Naive thymus-derived CD4-positive, alpha-beta T cell (primary cell): ENCODE measurements around the gene RPTOR. TPM values are rescaled to one million over a fixed set of nuclear protein-coding genes. Genes with fewer than 3 reads are reported as not detected.

Experiments used
- ATAC-seq: fragments of 150-1000 bp; cut with Tn5 transposase; 2 replicates; pipeline ENCODE4 v1.10.0; 2021; ENCODE audit warnings: mild to moderate bottlenecking, moderate library complexity
- CTCF ChIA-PET: fragments of 350-600 bp; sonication (Branson Sonifier 250); formaldehyde crosslinking; loops from one replicate; lab custom pipeline; 2021; ENCODE audit warnings: antibody characterized with exemption; lab: Charles Lee
- POLR2A ChIA-PET: fragments of 350-600 bp; sonication (Branson Sonifier 250); formaldehyde crosslinking; loops from one replicate; lab custom pipeline; 2021; ENCODE audit warnings: antibody characterized with exemption, inconsistent platforms; lab: Charles Lee
- DNase-seq, 9 donors: peaks; one replicate each; pipeline versions ENCODE4 v3.0.0 to v3.0.0-alpha.2; 2020 to 2022; ENCODE audit warnings: mixed read lengths in 1 of 9
- H3K27ac ChIP-seq: one replicate; pipeline ENCODE4 v1.7.0; 2013; ENCODE audit warnings: mild to moderate bottlenecking, low read depth, low read length, moderate library complexity
- H3K27me3 ChIP-seq, 2 donors: one replicate each; pipeline ENCODE4 v1.7.0; 2013; ENCODE audit warnings: low read length in 2 of 2, mild to moderate bottlenecking in 2 of 2, moderate library complexity in 2 of 2; ENCODE audit not compliant: control insufficient read depth in 2 of 2, insufficient read depth in 2 of 2
- H3K36me3 ChIP-seq, 3 experiments: 1 replicate in 2 of 3; 2 replicates in 1 of 3; pipeline ENCODE4 v1.7.0; 2013; ENCODE audit warnings: low read length in 3 of 3, mild to moderate bottlenecking in 3 of 3, moderate library complexity in 1 of 3; ENCODE audit not compliant: insufficient read depth in 3 of 3, control insufficient read depth in 2 of 3
- H3K4me1 ChIP-seq, 2 donors: one replicate each; pipeline ENCODE4 v1.7.0; 2013; ENCODE audit warnings: low read length in 2 of 2, mild to moderate bottlenecking in 2 of 2, moderate library complexity in 1 of 2; ENCODE audit not compliant: control insufficient read depth in 2 of 2, insufficient read depth in 2 of 2
- H3K4me3 ChIP-seq: 2 replicates; pipeline ENCODE4 v1.7.0; 2013; ENCODE audit warnings: mild to moderate bottlenecking, low read length
- H3K9me3 ChIP-seq, 3 experiments: 1 replicate in 2 of 3; 2 replicates in 1 of 3; pipeline ENCODE4 v1.7.0; 2013; ENCODE audit warnings: low read length in 3 of 3; ENCODE audit not compliant: control insufficient read depth in 2 of 3
- H3K27ac Mint-ChIP-seq, 9 donors: one replicate each; pipeline ENCODE4 v1.8.0; 2020 to 2022; ENCODE audit warnings: mixed read lengths in 9 of 9, mild to moderate bottlenecking in 8 of 9, moderate library complexity in 5 of 9, inconsistent platforms in 2 of 9
- H3K27me3 Mint-ChIP-seq, 5 donors: one replicate each; pipeline ENCODE4 v1.8.0; 2021 to 2022; ENCODE audit warnings: mixed read lengths in 5 of 5, mild to moderate bottlenecking in 1 of 5
- H3K36me3 Mint-ChIP-seq, 5 donors: one replicate each; pipeline ENCODE4 v1.8.0; 2020 to 2022; ENCODE audit warnings: mixed read lengths in 5 of 5, mild to moderate bottlenecking in 3 of 5, inconsistent platforms in 1 of 5
- H3K4me1 Mint-ChIP-seq, 7 donors: one replicate each; pipeline ENCODE4 v1.8.0; 2020 to 2022; ENCODE audit warnings: mixed read lengths in 7 of 7, mild to moderate bottlenecking in 3 of 7, inconsistent platforms in 1 of 7
- H3K4me3 Mint-ChIP-seq, 10 donors: one replicate each; pipeline ENCODE4 v1.8.0; 2020 to 2022; ENCODE audit warnings: mild to moderate bottlenecking in 10 of 10, mixed read lengths in 10 of 10, moderate library complexity in 6 of 10, inconsistent platforms in 2 of 10
- H3K9me3 Mint-ChIP-seq, 11 donors: one replicate each; pipeline ENCODE4 v1.8.0; 2020 to 2022; ENCODE audit warnings: mixed read lengths in 11 of 11, mild to moderate bottlenecking in 4 of 11, inconsistent platforms in 1 of 11, moderate library complexity in 1 of 11
- intact Hi-C, 2 donors: fragments of 100-400 bp; cut with micrococcal nuclease; formaldehyde crosslinking; loops; one replicate each; pipeline ENCODE4 v1.15.1; 2023
- polyA plus RNA-seq, 2 donors: library from polyadenylated mRNA; unstranded; fragments of 300-500 nt; fragmentation: Illumina TruSeq; gene quantifications; one replicate each; pipeline ENCODE4 v1.2.3, GENCODE V29; 2021
- total RNA-seq, 6 experiments: library from RNA in 5 of 6; stranded (reverse) in 5 of 6; gene quantifications; 1 replicate in 5 of 6; 2 replicates in 1 of 6; pipeline ENCODE4 v1.2.3 and lab custom pipeline; 2021 to 2026

Gene RPTOR
- total and polyA plus RNA-seq, 7 experiments from 2014 or later = 10.9 to 89.8 (median 59.9) TPM

- peaks cover 0 to 2% (median 0%) of the 10 kb centered on the region in 11 donors for H3K9me3 Mint-ChIP-seq
Observed at GRCh38 chr17:80775863-80776262, 231.2 kb downstream of the RPTOR start.

GRCh38 chr17:80777274-80777673, 232.6 kb downstream of the RPTOR start:
- H3K4me3 Mint-ChIP-seq = no peak overlapping the region
- ChIA-PET CTCF (interaction anchor here (0.8 kb wide), 1 partner anchor 15 kb away, joined by 3 read pairs; no protein-coding TSS in a partner anchor), POLR2A (interaction anchor here (0.6 to 2.0 kb wide), 3 partner anchors 14 to 36 kb away, joined by 3 to 5 read pairs (median 4); no protein-coding TSS in a partner anchor)
- H3K4me1 Mint-ChIP-seq = peaks cover 42 to 93% (median 82%) of the 10 kb centered on the region in 7 donors
- no peak for ATAC-seq
- no peaks in the 10 kb centered on the region for H3K27me3 Mint-ChIP-seq
- DNase-seq = no peak
- H3K36me3 ChIP-seq = peaks cover 0 to 14% (median 0%) of the 10 kb centered on the region in 3 experiments
- peaks cover 22 to 61% of the 10 kb centered on the region in 2 donors for H3K4me1 ChIP-seq
- H3K4me3 ChIP-seq = no peak overlapping the region
- peaks cover 5 to 47% (median 21%) of the 10 kb centered on the region in 5 donors for H3K36me3 Mint-ChIP-seq
- peak overlapping the region in 8 of 9 donors; percentile 2 to 99 (median 67) for H3K27ac Mint-ChIP-seq
- H3K9me3 ChIP-seq = no peaks in the 10 kb centered on the region
- no peak overlapping the region for H3K27ac ChIP-seq
- H3K27me3 ChIP-seq = no peaks in the 10 kb centered on the region
- peaks cover 0 to 2% (median 0%) of the 10 kb centered on the region in 11 donors for H3K9me3 Mint-ChIP-seq
- intact Hi-C loops = no loop called here

More at GRCh38 chr17:80775863-80776262, 231.2 kb downstream of the RPTOR start:
- intact Hi-C loops = loop anchor here (1.0 to 2.0 kb wide), 3 partner anchors 11 to 15 kb away; no protein-coding TSS in a partner anchor
- Mint-ChIP-seq H3K27ac (peak overlapping the region in 7 of 9 donors; percentile 33 to 99 (median 67)), H3K4me3 (no peak overlapping the region), H3K4me1 (peaks cover 42 to 91% (median 80%) of the 10 kb centered on the region in 7 donors), H3K36me3 (peaks cover 5 to 50% (median 27%) of the 10 kb centered on the region in 5 donors), H3K27me3 (no peaks in the 10 kb centered on the region)
- DNase-seq = no peak
- ChIA-PET CTCF (interaction anchor here (1.3 to 2.1 kb wide), 2 partner anchors 10 to 18 kb away, joined by 3 to 6 read pairs; no protein-coding TSS in a partner anchor), POLR2A (interaction anchor here (0.6 to 3.0 kb wide), 4 partner anchors 9 to 135 kb away, joined by 3 to 17 read pairs (median 7); no protein-coding TSS in a partner anchor)
- H3K27me3 ChIP-seq = no peaks in the 10 kb centered on the region
- no peak overlapping the region for H3K4me3 ChIP-seq
- peaks cover 9 to 52% of the 10 kb centered on the region in 2 donors for H3K4me1 ChIP-seq
- no peak overlapping the region for H3K27ac ChIP-seq
- no peak for ATAC-seq
- no peaks in the 10 kb centered on the region for H3K9me3 ChIP-seq
- peaks cover 0 to 14% (median 0%) of the 10 kb centered on the region in 3 experiments for H3K36me3 ChIP-seq

- CTCF ChIA-PET = interaction anchor here (0.7 to 1.1 kb wide), 3 partner anchors 10 to 77 kb away, joined by 3 read pairs; no protein-coding TSS in a partner anchor
- Histone ChIP-seq H3K4me3 (no peak overlapping the region), H3K9me3 (no peaks in the 10 kb centered on the region), H3K36me3 (peaks cover 0 to 14% (median 0%) of the 10 kb centered on the region in 3 experiments), H3K27ac (no peak overlapping the region), H3K4me1 (peaks cover 34 to 63% of the 10 kb centered on the region in 2 donors), H3K27me3 (no peaks in the 10 kb centered on the region)
- no peak for ATAC-seq
- H3K27ac Mint-ChIP-seq = peak overlapping the region in 6 of 9 donors; percentile 25 to 99 (median 71)
- intact Hi-C loops = no loop called here
- H3K27me3 Mint-ChIP-seq = no peaks in the 10 kb centered on the region
- peaks cover 0 to 48% (median 21%) of the 10 kb centered on the region in 5 donors for H3K36me3 Mint-ChIP-seq
- POLR2A ChIA-PET = interaction anchor here (2.0 kb wide), 1 partner anchor 16 kb away, joined by 5 read pairs; no protein-coding TSS in a partner anchor
- DNase-seq = no peak
- H3K4me1 Mint-ChIP-seq = peaks cover 41 to 93% (median 82%) of the 10 kb centered on the region in 7 donors
- H3K9me3 Mint-ChIP-seq = peaks cover 0 to 2% (median 0%) of the 10 kb centered on the region in 11 donors
- H3K4me3 Mint-ChIP-seq = no peak overlapping the region
Observed at GRCh38 chr17:80778716-80779115, 234.1 kb downstream of the RPTOR start.

- POLR2A ChIA-PET = interaction anchor here (1.1 to 4.2 kb wide), 7 partner anchors 11 to 116 kb away, joined by 3 to 19 read pairs (median 5); no protein-coding TSS in a partner anchor
Observed at GRCh38 chr17:80779336-80779735, 234.7 kb downstream of the RPTOR start.

GRCh38 chr17:80779961-80780380, 235.3 kb downstream of the RPTOR start:
- peaks cover 30 to 90% (median 77%) of the 10 kb centered on the region in 7 donors for H3K4me1 Mint-ChIP-seq

More at GRCh38 chr17:80779336-80779735, 234.7 kb downstream of the RPTOR start:
- Histone ChIP-seq H3K27me3 (no peaks in the 10 kb centered on the region), H3K4me3 (no peak overlapping the region), H3K4me1 (peaks cover 38 to 61% of the 10 kb centered on the region in 2 donors), H3K9me3 (no peaks in the 10 kb centered on the region), H3K36me3 (peaks cover 0 to 14% (median 0%) of the 10 kb centered on the region in 3 experiments), H3K27ac (no peak overlapping the region)
- CTCF ChIA-PET = no interaction called here
- peaks cover 35 to 93% (median 80%) of the 10 kb centered on the region in 7 donors for H3K4me1 Mint-ChIP-seq
- no peak for DNase-seq
- intact Hi-C loops = no loop called here
- ATAC-seq = no peak
- H3K4me3 Mint-ChIP-seq = no peak overlapping the region
- H3K9me3 Mint-ChIP-seq = peaks cover 0 to under 1% (median 0%) of the 10 kb centered on the region in 11 donors
- H3K27ac Mint-ChIP-seq = peak overlapping the region in 5 of 9 donors; percentile 47 to 89 (median 75)
- no peaks in the 10 kb centered on the region for H3K27me3 Mint-ChIP-seq
- peaks cover 0 to 46% (median 21%) of the 10 kb centered on the region in 5 donors for H3K36me3 Mint-ChIP-seq

More at GRCh38 chr17:80779961-80780380, 235.3 kb downstream of the RPTOR start:
- Mint-ChIP-seq H3K9me3 (no peaks in the 10 kb centered on the region), H3K4me3 (peak overlapping the region in 9 of 10 donors; percentile 62 to 96 (median 69)), H3K36me3 (peaks cover 0 to 46% (median 21%) of the 10 kb centered on the region in 5 donors), H3K27ac (peak overlapping the region; percentile 84 to 99 (median 93)), H3K27me3 (no peaks in the 10 kb centered on the region)
- CTCF ChIA-PET = interaction anchor here (0.8 to 2.3 kb wide), 6 partner anchors 16 to 353 kb away, joined by 3 to 6 read pairs (median 4); no protein-coding TSS in a partner anchor
- Histone ChIP-seq H3K9me3 (no peaks in the 10 kb centered on the region), H3K36me3 (peaks cover 0 to 14% (median 0%) of the 10 kb centered on the region in 3 experiments), H3K4me1 (peaks cover 38 to 57% of the 10 kb centered on the region in 2 donors), H3K4me3 (peak overlapping the region; percentile 45), H3K27ac (peak overlapping the region; percentile 70), H3K27me3 (no peaks in the 10 kb centered on the region)
- POLR2A ChIA-PET = interaction anchor here (1.1 to 4.2 kb wide), 12 partner anchors 11 to 325 kb away, joined by 3 to 39 read pairs (median 7); no protein-coding TSS in a partner anchor
- DNase-seq = no peak
- intact Hi-C loops = loop anchor here (2.0 to 10.0 kb wide), 10 partner anchors 15 to 353 kb away; partner anchors contain the start of gene NPTX1 (in 1 of the 2)
- no peak for ATAC-seq
